HepG2 (cell line): ENCODE results near the gene VWA2. TPM values are rescaled to one million over a fixed set of nuclear protein-coding genes. Genes with fewer than 3 reads are reported as not detected.

Experiments
- ATAC-seq: fragments of 200-7000 bp; cut with Tn5 transposase; 3 replicates; pipeline ENCODE4 v1.9.1; 2020; ENCODE audit warnings: mild to moderate bottlenecking, moderate library complexity
- BruUV-seq: library from RNA; stranded (reverse); fragments of 400-500 nt; replicated peaks from 2 replicates; lab custom pipeline; 2021; lab: Mats Ljungman, UMichigan
- CTCF ChIA-PET: fragments of 300-600 bp; formaldehyde crosslinking; extraction: SDS; loops from one replicate; lab custom pipeline; 2021; ENCODE audit warnings: low total read pairs, inconsistent platforms, low intra/inter-chr PET ratio; lab: Yijun Ruan, JAX
- POLR2A ChIA-PET: fragments of 350-600 bp; sonication (Branson Sonifier 250); formaldehyde crosslinking; loops from one replicate; lab custom pipeline; 2020; ENCODE audit warnings: antibody characterized with exemption, inconsistent platforms; lab: Yijun Ruan, JAX
- DNase-seq: peaks from one replicate; pipeline ENCODE4 v3.0.0-alpha.2; 2015; ENCODE audit warnings: low spot score
- FAIRE-seq: peaks from 3 replicates; lab custom pipeline; 2011; peaks lifted over from hg19 to GRCh38; lab: Jason Lieb, UNC
- H2AFZ ChIP-seq: one replicate; pipeline ENCODE4 v1.6.1; 2011; ENCODE audit warnings: low read length, inconsistent platforms
- H3K27ac ChIP-seq: fragments of 300-600 bp; 3 replicates; pipeline ENCODE4 v1.8.0; 2011; ENCODE audit warnings: mixed run types, mild to moderate bottlenecking, mixed read lengths, low read length, inconsistent platforms; ENCODE audit not compliant: insufficient read depth; ENCODE audit errors: extremely low read length
- H3K27me3 ChIP-seq, 2 experiments: fragments of 200-600 bp in 1 of 2; 2 replicates in 1 of 2; 3 replicates in 1 of 2; pipeline versions ENCODE4 v1.6.0 to v1.8.0; 2011; ENCODE audit warnings: low read length in 2 of 2, mild to moderate bottlenecking in 2 of 2, moderate library complexity in 2 of 2, inconsistent platforms in 1 of 2; ENCODE audit not compliant: insufficient read depth in 2 of 2, control insufficient read depth in 1 of 2
- H3K36me3 ChIP-seq, 2 experiments: fragments of 200-600 bp in 1 of 2; replicated peaks in 1 of 2; 2 replicates in 1 of 2; 3 replicates in 1 of 2; pipeline versions ENCODE4 v1.5.1 to v1.8.0; 2011; ENCODE audit warnings: low read length in 2 of 2, inconsistent platforms in 1 of 2; ENCODE audit not compliant: insufficient read depth in 2 of 2, control insufficient read depth in 1 of 2
- H3K4me1 ChIP-seq: 2 replicates; pipeline ENCODE4 v1.5.1; 2012; ENCODE audit warnings: low read length, inconsistent platforms; ENCODE audit not compliant: insufficient read depth
- H3K4me2 ChIP-seq: 2 replicates; pipeline ENCODE4 v1.6.0; 2011; ENCODE audit warnings: low read depth, low read length, inconsistent platforms
- H3K4me3 ChIP-seq, 3 experiments: fragments of 200-600 bp in 1 of 3; sonication (generic), shearing (Covaris generic) in 1 of 3; replicated peaks in 1 of 3; 2 replicates each; pipeline ENCODE4 v1.5.1; 2011 to 2016; ENCODE audit warnings: low read length in 3 of 3, inconsistent platforms in 2 of 3, low read depth in 2 of 3, mild to moderate bottlenecking in 2 of 3, control low read depth in 1 of 3, mixed read lengths in 1 of 3; ENCODE audit not compliant: insufficient read depth in 1 of 3
- H3K79me2 ChIP-seq: one replicate; pipeline ENCODE4 v1.6.1; 2011; ENCODE audit warnings: low read length, inconsistent platforms; ENCODE audit not compliant: insufficient read depth
- H3K9ac ChIP-seq: 2 replicates; pipeline ENCODE4 v1.6.0; 2011; ENCODE audit warnings: mild to moderate bottlenecking, low read depth, low read length, inconsistent platforms; ENCODE audit not compliant: insufficient read depth
- H3K9me3 ChIP-seq: 2 replicates; pipeline ENCODE4 v1.5.1; 2012; ENCODE audit warnings: mild to moderate bottlenecking, low read length
- H4K20me1 ChIP-seq: 2 replicates; pipeline ENCODE4 v1.6.0; 2011; ENCODE audit warnings: inconsistent platforms, mild to moderate bottlenecking, low read length, moderate library complexity; ENCODE audit not compliant: insufficient read depth
- ZFP36L2 ChIP-seq: sonication (generic); formaldehyde crosslinking; IDR thresholded peaks from 2 replicates; pipeline ENCODE4 v1.4.0; 2020; ENCODE audit warnings: missing genetic modification reagents
- WGBS: methylation state at CpG from one replicate; pipeline ENCODE4 v1.1.6; 2017; ENCODE audit warnings: low lambda C conversion rate; 5-methylcytosine and 5-hydroxymethylcytosine counted together
- in situ Hi-C: cut with HindIII; loops from 2 replicates; pipeline ENCODE4 v1.10.0; 2017; ENCODE audit warnings: low pct_unique_long_range_greater_than_20kb; ENCODE audit not compliant: extremely low pct_ligation_motif_present
- intact Hi-C: fragments of 100-400 bp; cut with micrococcal nuclease; formaldehyde crosslinking; loops from one replicate; pipeline ENCODE4 v1.10.0; 2022; ENCODE audit not compliant: unreplicated experiment
- polyA plus RNA-seq, 8 experiments: library from polyadenylated mRNA; depleted of rRNA in 3 of 8; stranded (reverse) in 7 of 8; unstranded in 1 of 8; fragments of >200 nt; fragmentation: Illumina TruSeq in 4 of 8; extraction: Trizol in 4 of 8; gene quantifications; 2 replicates each; pipeline versions ENCODE4 v1.2.1 to v1.2.3, GENCODE V29; 2011 to 2016; ENCODE audit warnings: low read depth in 4 of 8, missing spikeins in 1 of 8, mixed read lengths in 1 of 8; ENCODE audit not compliant: insufficient read depth in 1 of 8
- total RNA-seq, 5 experiments: library from RNA; depleted of rRNA; stranded (reverse); fragments of >200 nt; fragmentation: Illumina TruSeq; extraction: Trizol; gene quantifications; 2 replicates each; pipeline ENCODE4 v1.2.3, GENCODE V29; 2016; ENCODE audit warnings: low read depth in 1 of 5
- TF ChIP-seq, protein P1 (sequence below): sonication (generic); formaldehyde crosslinking; IDR thresholded peaks from 2 replicates; pipeline ENCODE4 v1.9.0; 2022; ENCODE audit warnings: missing genetic modification reagents, mild to moderate bottlenecking, borderline replicate concordance
- TF ChIP-seq, protein P2 (sequence below): sonication (generic); formaldehyde crosslinking; IDR thresholded peaks from 2 replicates; pipeline ENCODE4 v1.8.0; 2022; ENCODE audit warnings: missing genetic modification reagents, mild to moderate bottlenecking, inconsistent platforms, borderline replicate concordance
- TF ChIP-seq, protein P3 (sequence below): sonication (generic); formaldehyde crosslinking; IDR thresholded peaks from one replicate; pipeline ENCODE4 v1.5.1; 2020; ENCODE audit warnings: mild to moderate bottlenecking, missing genetic modification reagents; ENCODE audit errors: not compliant biosample characterization

The VWA2 gene
- total and polyA plus RNA-seq, 2 of the 13 experiments (the other 11 are each of a cell fraction or from before 2014, with no cell fraction given): not detected

DNA sequence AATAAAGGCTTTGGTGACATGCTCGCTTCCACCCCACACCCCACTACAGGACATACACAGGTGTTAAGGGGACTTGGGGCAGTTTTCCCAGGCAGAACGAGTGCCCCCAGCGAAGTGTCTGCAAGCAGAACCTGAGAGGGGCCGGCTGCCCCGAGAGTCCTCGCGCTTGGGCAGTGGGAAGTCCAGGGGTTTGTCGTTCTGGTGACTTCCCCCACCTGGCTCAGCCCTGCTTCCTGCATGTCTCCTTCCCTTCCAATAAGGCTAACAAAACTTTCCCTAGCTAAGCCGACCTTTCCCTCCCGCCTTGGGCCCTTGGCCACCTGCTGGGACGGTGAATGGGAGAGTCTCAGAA, 916 bp downstream of the VWA2 start:
- WGBS: 10% methylated on average over 9 of the region's 11 CpGs
- FAIRE-seq (no peak), DNase-seq (no peak)
- CTCF ChIA-PET: no interaction called here
- no peaks in the 10 kb centered on the region for H3K9me3 ChIP-seq
- no peaks in the 10 kb centered on the region for H3K36me3 ChIP-seq
- H3K4me3 ChIP-seq: no peak overlapping the region
- in situ Hi-C loops: no loop called here
- TF ChIP-seq, protein P1, sequence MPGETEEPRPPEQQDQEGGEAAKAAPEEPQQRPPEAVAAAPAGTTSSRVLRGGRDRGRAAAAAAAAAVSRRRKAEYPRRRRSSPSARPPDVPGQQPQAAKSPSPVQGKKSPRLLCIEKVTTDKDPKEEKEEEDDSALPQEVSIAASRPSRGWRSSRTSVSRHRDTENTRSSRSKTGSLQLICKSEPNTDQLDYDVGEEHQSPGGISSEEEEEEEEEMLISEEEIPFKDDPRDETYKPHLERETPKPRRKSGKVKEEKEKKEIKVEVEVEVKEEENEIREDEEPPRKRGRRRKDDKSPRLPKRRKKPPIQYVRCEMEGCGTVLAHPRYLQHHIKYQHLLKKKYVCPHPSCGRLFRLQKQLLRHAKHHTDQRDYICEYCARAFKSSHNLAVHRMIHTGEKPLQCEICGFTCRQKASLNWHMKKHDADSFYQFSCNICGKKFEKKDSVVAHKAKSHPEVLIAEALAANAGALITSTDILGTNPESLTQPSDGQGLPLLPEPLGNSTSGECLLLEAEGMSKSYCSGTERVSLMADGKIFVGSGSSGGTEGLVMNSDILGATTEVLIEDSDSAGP (CRISPR knock-in tag): no peak
- TF ChIP-seq, protein P2, sequence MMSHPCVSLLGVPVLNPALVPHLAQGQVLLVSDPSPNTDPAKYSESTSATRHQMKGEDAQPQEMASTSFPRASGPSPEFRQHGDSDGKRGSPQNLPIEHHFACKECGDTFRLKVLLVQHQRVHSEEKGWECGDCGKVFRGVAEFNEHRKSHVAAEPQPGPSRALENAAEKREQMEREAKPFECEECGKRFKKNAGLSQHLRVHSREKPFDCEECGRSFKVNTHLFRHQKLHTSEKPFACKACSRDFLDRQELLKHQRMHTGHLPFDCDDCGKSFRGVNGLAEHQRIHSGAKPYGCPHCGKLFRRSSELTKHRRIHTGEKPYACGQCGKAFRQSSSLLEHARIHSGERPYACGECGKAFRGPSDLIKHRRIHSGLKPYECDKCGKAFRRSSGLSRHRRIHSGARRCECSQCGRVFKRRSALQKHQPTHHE (CRISPR knock-in tag): no peak
- TF ChIP-seq, protein P3, sequence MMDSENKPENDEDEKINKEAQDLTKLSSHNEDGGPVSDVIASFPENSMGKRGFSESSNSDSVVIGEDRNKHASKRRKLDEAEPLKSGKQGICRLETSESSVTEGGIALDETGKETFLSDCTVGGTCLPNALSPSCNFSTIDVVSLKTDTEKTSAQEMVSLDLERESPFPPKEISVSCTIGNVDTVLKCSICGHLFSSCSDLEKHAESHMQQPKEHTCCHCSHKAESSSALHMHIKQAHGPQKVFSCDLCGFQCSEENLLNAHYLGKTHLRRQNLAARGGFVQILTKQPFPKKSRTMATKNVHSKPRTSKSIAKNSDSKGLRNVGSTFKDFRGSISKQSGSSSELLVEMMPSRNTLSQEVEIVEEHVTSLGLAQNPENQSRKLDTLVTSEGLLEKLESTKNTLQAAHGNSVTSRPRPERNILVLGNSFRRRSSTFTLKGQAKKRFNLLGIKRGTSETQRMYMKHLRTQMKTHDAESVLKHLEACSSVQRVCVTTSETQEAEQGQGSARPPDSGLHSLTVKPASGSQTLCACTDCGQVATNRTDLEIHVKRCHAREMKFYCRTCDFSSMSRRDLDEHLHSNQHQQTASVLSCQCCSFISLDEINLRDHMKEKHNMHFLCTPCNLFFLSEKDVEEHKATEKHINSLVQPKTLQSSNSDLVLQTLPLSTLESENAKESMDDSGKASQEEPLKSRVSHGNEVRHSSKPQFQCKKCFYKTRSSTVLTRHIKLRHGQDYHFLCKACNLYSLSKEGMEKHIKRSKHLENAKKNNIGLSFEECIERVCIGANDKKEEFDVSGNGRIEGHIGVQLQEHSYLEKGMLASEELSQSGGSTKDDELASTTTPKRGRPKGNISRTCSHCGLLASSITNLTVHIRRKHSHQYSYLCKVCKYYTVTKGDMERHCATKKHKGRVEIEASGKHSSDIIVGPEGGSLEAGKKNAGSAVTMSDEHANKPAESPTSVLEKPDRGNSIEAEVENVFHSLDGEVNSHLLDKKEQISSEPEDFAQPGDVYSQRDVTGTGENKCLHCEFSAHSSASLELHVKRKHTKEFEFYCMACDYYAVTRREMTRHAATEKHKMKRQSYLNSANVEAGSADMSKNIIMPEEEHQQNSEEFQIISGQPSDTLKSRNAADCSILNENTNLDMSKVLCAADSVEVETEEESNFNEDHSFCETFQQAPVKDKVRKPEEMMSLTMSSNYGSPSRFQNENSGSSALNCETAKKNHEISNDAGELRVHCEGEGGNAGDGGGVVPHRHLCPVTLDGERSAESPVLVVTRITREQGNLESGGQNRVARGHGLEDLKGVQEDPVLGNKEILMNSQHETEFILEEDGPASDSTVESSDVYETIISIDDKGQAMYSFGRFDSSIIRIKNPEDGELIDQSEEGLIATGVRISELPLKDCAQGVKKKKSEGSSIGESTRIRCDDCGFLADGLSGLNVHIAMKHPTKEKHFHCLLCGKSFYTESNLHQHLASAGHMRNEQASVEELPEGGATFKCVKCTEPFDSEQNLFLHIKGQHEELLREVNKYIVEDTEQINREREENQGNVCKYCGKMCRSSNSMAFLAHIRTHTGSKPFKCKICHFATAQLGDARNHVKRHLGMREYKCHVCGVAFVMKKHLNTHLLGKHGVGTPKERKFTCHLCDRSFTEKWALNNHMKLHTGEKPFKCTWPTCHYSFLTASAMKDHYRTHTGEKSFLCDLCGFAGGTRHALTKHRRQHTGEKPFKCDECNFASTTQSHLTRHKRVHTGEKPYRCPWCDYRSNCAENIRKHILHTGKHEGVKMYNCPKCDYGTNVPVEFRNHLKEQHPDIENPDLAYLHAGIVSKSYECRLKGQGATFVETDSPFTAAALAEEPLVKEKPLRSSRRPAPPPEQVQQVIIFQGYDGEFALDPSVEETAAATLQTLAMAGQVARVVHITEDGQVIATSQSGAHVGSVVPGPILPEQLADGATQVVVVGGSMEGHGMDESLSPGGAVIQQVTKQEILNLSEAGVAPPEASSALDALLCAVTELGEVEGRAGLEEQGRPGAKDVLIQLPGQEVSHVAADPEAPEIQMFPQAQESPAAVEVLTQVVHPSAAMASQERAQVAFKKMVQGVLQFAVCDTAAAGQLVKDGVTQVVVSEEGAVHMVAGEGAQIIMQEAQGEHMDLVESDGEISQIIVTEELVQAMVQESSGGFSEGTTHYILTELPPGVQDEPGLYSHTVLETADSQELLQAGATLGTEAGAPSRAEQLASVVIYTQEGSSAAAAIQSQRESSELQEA (CRISPR knock-in tag): no peak
- TF ChIP-seq ZFP36L2 (CRISPR knock-in tag): no peak
- TF ChIP-seq, all 625 proteins: peak for 0
- POLR2A ChIA-PET: no interaction called here
- Histone ChIP-seq H3K27ac (no peak overlapping the region), H2AFZ (no peak overlapping the region), H3K79me2 (no peaks in the 10 kb centered on the region), H3K27me3 (peaks cover 10 to 67% of the 10 kb centered on the region in 2 experiments; a peak in 4 of 5 replicates), H4K20me1 (no peaks in the 10 kb centered on the region), H3K9ac (no peak overlapping the region), H3K4me1 (0 out of 2 replicates have a peak, but pooled peaks cover 5% of the 10 kb centered on the region), H3K4me2 (no peak overlapping the region)
- intact Hi-C loops: no loop called here
- BruUV-seq: no TSS peak
- ATAC-seq: no peak; the same call in 1 of the 3 replicates
